Measurements from ENCODE around the gene TANGO2. TPM values are rescaled to one million over a fixed set of nuclear protein-coding genes. Genes with fewer than 3 reads are reported as not detected.

Gene TANGO2
- total RNA-seq, 2 donors from 2014 or later = 10.5 to 19.7 TPM

DNA sequence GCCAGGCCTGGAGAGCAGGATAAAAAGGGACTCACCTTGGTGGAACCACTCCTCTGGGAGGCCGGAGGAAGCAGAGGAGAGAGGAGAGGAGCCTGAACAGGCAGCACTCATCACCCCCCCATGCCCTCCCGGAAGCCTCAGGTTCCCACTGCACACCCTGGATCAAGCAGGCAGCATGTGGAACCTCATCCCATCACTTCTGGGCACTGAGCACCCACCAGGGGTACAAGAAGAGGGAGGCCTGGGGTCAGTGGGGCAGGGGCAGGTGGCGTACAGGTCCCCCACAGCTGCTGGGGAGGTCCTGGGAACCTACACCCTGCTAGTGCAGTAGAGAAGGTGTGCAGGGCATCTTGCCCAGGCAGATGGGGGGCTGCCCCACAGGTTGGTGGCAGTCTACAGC is 44.2 kb upstream of the TANGO2 start:
- Histone ChIP-seq H3K9me3 (no peaks in the 10 kb centered on the region), H3K4me3 (no peak overlapping the region), H3K27me3 (no peaks in the 10 kb centered on the region), H3K36me3 (replicated peaks in 1 of 2; ENCODE audit: insufficient read depth in 1 of 2, low read depth in 2 of 2) (no peaks in the 10 kb centered on the region), H3K27ac (no peak overlapping the region), H3K4me1 (no peaks in the 10 kb centered on the region)
- intact Hi-C loops (cut with DNase I) = loop anchor here (10.0 kb wide), 1 partner anchor 318 kb away; no protein-coding TSS in a partner anchor
- no peak for ATAC-seq
- DNase-seq = no peak
- 89 to 92% methylated on average over 3 of the region's 3 CpGs for WGBS, 2 donors
- TF ChIP-seq CTCF (IDR thresholded peaks at IDR 0.05) (no peak), POLR2A (IDR thresholded peaks at IDR 0.05) (no peak)

DNA sequence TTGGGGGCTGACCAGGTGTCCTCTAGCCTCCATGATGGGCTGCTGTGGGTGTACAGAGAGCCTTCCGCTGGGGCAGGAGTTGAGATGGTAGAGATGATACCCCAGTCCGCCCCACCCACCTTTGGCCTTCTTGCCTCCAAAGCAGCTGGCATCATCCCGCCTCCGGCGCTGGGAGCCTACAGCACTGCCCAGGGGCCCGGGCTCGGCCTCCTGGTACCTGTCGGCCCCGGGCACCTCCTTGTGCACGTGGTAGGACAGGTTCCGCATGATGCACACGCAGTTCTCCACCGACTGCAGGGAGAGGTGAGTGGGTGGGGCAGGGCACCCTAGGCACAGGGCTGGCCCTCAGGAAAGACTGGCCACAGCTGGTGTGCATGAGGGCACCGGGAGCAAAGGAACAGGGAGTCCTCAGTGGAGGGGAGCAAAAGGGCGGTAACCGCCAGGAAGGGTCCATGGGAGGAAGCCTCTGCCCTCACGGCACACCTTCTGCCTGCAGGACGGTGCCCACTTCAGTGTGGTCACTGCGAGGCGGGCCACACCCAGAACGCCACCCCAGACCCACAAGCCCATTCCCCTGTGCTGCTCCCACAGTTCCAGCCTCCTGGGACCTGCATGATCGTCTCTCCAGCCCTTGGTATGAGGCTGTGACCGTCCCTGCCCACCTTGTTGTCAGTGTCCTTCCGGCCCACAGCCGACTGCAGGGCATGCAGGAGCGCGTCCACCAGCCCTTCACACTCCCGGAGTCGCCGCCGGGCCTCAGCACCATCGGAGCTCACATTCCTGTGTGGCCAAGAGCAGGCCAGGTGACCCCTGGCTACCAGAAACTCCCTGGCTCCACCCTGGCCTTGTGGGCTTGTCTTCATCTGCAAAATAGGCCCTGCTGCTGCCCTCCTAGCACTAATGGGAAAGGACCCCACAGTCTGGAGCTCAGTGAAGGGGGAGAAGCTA is 43.3 kb upstream of the TANGO2 start:
- H3K36me3 ChIP-seq (replicated peaks in 1 of 2; ENCODE audit: insufficient read depth in 1 of 2, low read depth in 2 of 2) = no peaks in the 10 kb centered on the region

DNA sequence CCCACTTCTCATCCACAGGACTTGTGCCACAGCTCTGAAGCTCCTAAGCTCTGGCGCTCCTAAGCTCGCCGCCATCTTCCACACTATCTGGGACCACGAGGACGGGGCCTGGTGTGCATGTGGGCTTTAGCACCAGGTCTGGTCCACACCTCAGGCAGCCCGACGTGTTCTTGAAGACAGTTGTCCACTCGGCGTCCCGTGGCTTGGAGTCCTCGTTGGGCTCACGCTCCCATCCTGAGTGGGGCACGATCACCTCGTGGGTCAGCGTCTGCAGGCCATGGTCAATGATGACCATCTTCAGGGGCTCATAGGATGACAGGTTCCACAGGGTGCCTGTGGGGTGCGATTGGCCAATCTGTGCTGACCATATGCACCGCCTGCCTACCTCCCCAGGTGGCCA is 42.2 kb upstream of the TANGO2 start:
- H3K4me3 ChIP-seq = no peak overlapping the region
- intact Hi-C loops (cut with DNase I) = loop anchor here (10.0 kb wide), 1 partner anchor 316 kb away; no protein-coding TSS in a partner anchor
- no peaks in the 10 kb centered on the region for H3K4me1 ChIP-seq
- H3K27me3 ChIP-seq = no peaks in the 10 kb centered on the region
- no peaks in the 10 kb centered on the region for H3K36me3 ChIP-seq (replicated peaks in 1 of 2; ENCODE audit: insufficient read depth in 1 of 2, low read depth in 2 of 2)
- DNase-seq (no peak), ATAC-seq (no peak)
- no peak overlapping the region for H3K27ac ChIP-seq
- no peak for TF ChIP-seq CTCF (IDR thresholded peaks at IDR 0.05)
- TF ChIP-seq POLR2A (IDR thresholded peaks at IDR 0.05) = no peak
- H3K9me3 ChIP-seq = no peaks in the 10 kb centered on the region
- 91 to 94% methylated on average over 9 to 17 of the region's 17 CpGs for WGBS, 2 donors

More for the DNA sequence above, 43.3 kb upstream of the TANGO2 start:
- no peaks in the 10 kb centered on the region for H3K27me3 ChIP-seq
- ATAC-seq = no peak
- H3K27ac ChIP-seq = no peak overlapping the region
- H3K4me3 ChIP-seq = no peak overlapping the region
- TF ChIP-seq POLR2A (IDR thresholded peaks at IDR 0.05) (no peak), CTCF (IDR thresholded peaks at IDR 0.05) (no peak)
- intact Hi-C loops (cut with DNase I) = loop anchor here (10.0 kb wide), 1 partner anchor 317 kb away; no protein-coding TSS in a partner anchor
- H3K4me1 ChIP-seq = no peaks in the 10 kb centered on the region
- H3K9me3 ChIP-seq = no peaks in the 10 kb centered on the region
- WGBS, 2 donors = 90 to 94% methylated on average over 19 to 29 of the region's 32 CpGs
- DNase-seq = no peak

- Histone ChIP-seq H3K9me3 (no peaks in the 10 kb centered on the region), H3K4me3 (no peak overlapping the region), H3K4me1 (peaks cover 4% of the 10 kb centered on the region), H3K27ac (no peak overlapping the region), H3K27me3 (no peaks in the 10 kb centered on the region), H3K36me3 (replicated peaks in 1 of 2; ENCODE audit: insufficient read depth in 1 of 2, low read depth in 2 of 2) (no peaks in the 10 kb centered on the region)
- DNase-seq (no peak), ATAC-seq (no peak)
- WGBS, 2 donors = 78 to 93% methylated on average over 6 to 41 of the region's 52 CpGs
- intact Hi-C loops (cut with DNase I) = loop anchor here (10.0 kb wide), 1 partner anchor 315 kb away; no protein-coding TSS in a partner anchor
- TF ChIP-seq POLR2A (IDR thresholded peaks at IDR 0.05) = no peak
- no peak for TF ChIP-seq CTCF (IDR thresholded peaks at IDR 0.05)
These were observed 41.0 kb upstream of the TANGO2 start for GRCh38 chr22:19979712-19980493.

Measured in body of pancreas (tissue), 4 donors.